HG03342 (cell line): ENCODE results near the gene CNNM2.

Experiments used
- ATAC-seq: cut with Tn5 transposase; IDR thresholded peaks from one replicate; pipeline ENCODE4 v1.9.1; 2021; ENCODE audit warnings: mild to moderate bottlenecking, moderate library complexity; ENCODE audit not compliant: unreplicated experiment

Gene CNNM2

DNA sequence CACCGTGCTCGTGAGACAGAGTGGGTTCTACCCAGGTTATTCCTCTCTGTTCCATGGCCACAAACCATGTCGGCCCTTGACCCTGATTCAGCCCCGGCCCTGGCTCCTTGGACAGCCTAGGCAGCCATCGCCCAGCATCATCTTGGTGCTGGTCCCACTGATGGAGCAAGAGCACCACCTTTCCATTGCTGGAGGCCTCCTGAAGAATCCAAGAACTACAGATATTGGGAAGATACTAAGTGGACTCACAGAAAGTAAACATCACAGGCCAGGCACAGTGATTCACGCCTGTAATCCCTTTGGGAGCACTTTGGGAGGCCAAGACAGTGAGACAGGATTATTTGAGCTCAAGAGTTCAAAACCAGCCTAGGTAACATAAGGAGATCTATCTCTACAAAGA is 149.9 kb downstream of the CNNM2 start:
- ATAC-seq = no peak

DNA sequence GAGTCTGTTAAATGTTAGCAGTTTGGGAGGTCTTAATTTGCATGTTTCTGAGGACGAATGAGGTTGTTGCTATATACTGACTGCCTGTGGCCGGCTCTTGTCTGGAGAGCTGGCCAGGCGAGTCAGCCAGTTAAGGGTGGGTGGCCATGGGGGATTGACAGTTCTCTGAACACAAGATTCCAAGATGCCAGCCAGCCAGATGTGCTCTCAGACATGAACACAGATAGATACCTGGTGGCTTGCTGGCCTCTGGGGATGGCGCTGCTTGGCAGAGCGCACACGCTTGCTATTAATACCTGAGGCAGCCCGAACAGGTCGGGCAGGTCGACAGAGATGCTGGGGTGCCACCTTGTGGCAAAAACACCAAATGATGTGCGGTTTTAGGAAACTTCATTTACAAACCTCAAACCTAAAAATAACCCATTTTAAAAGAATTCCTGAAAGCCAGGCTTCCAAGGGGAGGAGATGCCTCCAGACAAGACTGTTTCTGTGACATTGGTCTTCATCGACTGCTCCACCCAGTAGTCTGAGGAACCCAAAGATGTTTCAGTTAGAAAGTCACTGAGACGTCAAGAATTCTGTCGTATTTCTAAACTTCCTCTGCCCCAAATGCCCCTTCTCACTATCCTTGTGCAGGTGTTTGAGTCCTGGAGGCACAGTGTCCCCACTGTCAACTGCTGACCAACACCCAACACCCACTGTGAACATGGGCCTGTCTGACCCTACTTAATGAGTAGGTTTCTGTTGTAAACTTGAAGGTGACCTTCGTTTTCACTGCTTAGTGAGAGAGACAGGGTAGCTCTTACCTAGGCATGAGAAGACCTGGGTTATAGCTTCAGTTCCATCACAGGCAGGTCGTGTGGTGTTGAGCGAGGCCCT is 151.6 kb downstream of the CNNM2 start:
- ATAC-seq = peak; percentile 65

DNA sequence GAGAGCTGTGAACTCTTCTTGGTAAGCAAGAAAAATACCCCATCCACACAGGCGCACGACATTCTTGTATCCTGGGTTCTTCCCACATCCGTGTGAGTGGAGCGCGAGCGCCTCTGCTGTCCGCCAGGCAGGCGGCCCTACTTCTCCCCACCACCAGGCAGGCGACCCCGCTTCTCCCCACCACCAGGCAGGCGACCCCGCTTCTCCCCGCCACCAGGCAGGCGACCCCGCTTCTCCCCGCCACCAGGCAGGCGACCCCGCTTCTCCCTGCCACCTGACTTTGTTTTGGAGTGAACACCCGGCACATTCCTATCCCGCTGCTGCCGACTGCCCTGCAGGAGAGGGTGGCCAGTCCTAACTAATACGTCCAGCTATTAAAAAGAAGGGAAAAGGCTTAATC is 154.2 kb downstream of the CNNM2 start:
- no peak for ATAC-seq

DNA sequence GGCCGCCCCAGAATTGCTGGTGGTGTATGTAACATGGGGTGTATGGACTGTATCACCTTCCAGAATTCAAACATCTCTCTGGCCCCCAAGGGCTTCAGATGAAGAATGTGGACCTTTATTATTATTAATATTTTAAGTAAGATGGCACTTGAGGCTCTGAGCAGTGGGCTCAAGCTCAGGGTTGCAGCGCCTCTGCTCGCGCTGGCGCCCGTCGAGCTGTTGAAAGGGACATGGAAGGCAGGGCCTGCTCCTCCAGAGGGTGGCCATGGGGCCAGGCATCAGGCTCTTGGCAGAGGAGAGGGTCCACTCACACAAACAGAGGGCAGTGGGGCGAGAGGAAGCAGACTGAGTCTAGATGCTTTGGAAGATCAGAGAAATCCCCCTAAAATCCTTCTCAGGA is 154.8 kb downstream of the CNNM2 start:
- no peak for ATAC-seq

DNA sequence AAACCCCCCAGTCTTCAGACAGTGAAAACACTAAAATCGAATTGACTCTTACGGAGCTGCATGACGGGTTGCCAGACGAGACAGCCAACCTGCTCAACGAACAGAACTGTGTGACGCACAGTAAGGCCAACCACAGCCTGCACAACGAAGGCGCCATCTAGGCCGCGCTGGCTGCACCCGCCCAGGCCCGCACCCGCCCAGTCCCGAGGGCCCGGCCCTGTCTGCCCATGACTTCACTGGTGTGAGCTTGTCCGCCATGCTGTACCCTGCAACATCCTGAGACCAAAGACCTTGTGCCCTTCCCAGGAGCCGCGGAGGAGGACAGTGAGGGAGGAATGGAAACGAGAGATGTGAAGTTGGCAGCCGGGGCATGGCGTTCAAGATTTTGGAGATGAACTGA is 158.9 kb downstream of the CNNM2 start:
- no peak for ATAC-seq

DNA sequence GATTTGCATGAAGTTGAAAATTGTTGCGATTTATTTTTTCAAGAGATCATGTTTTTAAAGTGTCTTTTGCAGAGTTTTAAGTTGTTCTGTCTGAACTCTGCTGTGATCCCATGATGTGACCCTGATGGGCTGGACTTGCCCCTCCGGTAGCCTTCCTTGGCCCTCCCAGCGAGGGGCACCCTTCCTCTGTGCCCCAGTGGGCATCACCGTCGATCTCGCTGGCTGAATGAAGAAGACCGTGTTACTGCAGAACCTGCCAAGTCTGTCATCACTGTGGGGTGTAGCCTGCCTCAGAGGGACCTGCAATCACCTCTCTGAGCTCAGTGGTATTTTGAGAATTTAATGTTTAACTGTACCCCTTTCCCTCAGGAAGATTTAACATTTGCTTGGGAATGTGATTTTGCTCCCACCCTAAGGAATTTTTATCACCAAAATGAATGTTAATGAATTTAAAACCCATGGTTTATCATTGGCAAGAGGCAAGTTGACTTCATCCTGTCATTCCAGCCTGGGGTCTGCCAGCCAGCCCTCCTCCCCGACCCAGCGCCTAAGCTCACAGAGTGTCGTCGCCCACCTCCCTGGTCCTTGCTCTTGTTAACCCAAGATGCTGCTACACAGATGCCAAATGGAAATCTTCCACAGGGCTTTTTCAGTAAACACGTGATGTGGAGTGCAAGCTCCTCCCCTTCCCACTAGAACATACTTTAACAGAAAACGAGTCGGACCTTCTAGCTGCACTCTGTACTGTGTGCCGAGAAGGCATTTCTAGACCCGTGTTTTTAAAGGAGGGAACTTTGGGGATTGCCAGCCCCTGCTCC is 159.6 kb downstream of the CNNM2 start:
- ATAC-seq = no peak

DNA sequence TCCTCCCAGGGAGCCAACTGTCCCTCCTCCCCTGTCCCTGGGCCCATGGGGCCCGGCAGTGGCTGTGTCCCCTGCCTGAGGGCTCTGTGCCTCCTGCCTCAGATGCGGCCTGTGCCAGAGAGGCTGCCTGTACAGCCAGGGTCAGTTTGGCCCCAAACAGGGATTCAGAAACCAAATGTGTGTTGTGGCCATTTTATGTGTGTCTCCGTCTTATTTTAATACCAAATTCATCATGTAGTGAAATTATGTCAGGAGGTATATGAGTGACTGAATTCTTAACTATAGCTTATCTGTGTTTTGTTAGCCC is 160.2 kb downstream of the CNNM2 start:
- ATAC-seq = no peak

DNA sequence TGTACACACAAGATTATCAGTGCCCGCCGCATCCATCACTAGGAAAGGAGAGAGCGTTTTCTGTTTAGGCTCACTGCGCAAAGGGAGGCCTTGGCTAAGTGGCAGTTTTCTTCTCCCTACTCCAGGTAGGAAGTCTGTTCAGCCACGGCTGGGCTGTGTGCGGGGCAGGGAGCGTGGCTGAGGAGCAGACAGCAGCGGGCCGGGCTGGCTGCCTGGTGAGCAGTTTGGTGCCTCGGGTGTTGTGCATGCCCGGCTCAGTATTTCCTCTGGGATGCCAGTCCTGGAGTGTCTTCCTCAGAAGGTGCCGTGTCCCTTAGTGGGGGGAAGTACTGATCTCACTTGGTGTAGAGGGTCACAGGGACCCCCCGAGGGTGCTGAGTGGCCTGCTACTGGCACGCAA is 160.6 kb downstream of the CNNM2 start:
- ATAC-seq = no peak

DNA sequence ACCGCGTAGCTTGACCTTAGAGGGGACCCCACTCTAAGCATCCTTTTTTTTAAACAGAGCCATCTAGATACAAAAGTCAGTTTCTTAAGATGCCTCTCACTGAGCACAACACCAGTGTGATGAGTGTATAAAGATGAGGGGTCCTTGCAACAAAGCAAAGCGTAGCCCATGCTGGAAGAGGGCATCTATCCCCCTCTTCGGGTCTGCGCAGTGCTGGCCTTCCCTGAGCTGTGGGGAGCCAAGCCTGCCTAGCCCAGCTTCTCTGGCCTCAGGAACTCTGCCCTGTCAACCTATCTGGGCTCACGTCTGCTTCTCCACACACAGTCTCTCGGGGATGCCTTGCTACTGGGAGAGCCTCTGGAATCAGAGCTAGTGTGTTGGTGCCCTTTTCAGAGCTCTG is 161.0 kb downstream of the CNNM2 start:
- ATAC-seq = no peak

DNA sequence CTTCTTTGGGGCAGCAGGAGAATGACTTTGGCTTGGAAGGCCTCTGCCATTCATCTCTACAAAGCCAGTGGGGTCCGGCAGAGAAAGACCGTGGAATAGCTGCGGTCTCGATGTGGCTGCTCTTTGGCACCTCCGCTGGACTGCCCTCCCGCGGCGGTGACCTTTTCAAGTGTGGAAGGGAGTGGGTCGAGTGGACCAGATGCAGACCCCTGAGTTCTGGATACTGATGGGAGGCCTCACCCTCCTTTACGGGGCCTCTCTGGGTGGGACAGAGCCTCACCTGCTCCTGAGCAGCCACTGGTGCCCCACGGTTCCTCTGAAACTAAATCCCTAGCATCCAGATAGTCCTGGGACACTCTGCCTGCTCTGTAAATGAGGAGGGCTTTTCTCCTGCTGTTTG is 161.9 kb downstream of the CNNM2 start:
- ATAC-seq = no peak

DNA sequence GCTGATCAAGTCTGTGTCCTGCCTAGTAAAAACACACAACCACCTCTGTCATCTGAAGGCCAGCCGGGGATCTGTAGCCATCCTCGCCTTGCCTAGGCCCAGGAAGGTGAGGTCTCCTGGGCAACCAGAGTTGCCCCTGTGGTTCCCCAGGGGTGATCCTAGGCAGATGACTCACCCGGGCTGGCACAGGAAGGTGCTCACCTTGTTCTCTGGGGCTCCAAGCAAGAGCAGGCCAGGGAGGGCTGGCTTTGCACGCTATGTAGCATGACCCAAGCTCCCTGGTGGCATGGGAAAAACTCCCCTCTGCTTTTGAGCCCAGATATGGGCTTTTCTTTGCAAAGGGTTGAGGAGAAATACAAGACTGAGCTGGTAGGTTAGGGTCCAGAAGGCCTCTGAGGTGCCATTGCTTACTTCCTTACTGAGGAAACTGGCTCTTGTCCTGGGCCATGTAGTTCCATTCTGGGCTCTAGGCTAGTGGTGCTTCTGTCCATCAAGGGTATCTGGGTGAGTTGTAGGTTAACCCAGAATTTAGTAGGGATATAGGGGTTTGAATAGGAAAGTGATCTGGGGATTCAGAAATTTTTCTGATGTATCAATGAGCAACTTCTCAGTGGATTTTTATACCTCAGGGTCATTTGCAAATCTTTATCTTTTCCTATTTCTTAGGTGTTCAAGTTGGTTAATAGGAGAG is 162.9 kb downstream of the CNNM2 start:
- ATAC-seq = no peak

DNA sequence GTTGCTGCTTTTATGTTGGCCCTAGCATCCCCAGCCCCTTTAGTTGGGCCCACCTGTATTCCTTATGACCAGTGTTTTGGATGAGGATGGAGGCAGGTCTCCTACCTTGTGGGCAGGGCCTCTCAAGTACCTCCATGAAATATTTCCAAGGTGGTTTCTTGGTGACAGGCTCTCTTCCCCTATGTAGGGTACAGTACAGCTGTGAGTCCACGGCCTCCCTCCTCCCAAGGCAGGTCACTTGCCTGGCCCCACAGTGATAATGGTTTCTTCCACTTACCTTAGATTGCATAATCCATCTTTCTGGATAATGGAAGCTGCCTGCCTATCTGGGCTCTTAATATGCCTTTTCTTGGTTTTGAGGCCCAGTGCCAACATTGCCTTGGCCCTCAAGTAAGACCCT is 164.6 kb downstream of the CNNM2 start:
- ATAC-seq = no peak

DNA sequence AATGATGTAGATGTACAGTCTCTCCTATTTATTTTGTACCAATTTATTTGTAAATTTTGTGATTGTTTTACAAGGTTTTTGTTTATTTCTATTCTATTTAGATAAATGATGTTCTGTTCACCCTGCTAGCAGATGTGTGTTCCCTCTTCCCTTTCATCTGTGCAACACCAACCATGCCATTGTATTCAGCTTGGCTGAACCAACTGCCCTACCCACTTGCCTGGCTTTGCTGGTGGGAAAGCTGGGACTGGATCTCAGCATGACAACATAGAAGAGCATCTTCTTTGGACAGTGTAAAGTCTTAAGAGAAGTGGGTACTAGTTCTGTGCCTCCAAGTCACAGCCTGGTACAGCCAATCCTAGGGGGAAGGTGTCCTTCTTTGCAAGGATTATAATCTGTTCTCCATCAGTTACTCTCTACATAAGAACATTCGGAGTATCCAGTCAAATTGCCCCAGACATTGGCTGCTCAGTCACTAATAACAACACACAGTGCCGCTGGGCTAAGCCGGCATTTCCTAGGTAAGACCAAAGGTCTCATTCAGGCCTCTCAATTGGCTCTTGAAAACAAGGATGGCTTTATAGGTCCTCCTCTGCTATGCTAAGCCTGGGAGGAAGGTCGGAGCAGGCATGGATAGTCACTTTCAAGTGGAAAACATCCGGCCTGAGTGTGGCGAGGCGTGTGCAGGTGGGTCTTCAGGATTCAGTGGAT is 165.3 kb downstream of the CNNM2 start:
- ATAC-seq = no peak

DNA sequence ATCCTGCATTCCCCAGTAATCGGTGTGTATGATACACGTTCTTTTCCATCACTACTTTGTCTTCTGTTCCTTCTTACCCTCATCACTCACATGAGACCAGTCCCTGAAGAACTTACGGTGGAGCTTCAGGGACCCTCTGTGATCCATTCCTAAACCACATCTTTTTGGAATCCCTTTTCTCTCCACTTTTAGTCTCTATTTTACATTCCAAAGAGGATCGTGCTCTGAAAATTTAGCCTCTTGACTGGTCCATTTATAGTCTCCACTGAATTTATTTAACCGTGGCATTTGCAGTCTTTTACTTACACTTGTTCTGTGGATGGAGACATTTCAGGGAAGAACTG is 165.9 kb downstream of the CNNM2 start:
- ATAC-seq = no peak

DNA sequence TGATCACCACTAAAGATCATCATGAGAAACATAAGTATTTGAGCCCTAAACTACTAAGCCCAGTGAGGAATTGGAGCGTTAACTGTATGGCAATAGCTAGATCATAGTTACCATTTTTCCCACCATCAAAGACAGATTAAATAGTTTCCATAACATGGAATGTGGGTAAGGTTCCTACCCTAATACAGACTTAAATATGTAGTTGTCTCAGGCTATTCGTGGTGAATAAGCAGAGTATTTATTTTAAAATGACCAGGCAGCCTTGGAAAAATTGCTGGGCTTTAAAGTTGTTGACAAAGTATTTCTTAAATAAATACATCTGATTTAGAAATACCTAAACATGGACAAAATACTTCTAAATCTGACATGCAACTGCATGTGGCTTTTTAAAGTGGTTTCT is 168.2 kb downstream of the CNNM2 start:
- no peak for ATAC-seq

DNA sequence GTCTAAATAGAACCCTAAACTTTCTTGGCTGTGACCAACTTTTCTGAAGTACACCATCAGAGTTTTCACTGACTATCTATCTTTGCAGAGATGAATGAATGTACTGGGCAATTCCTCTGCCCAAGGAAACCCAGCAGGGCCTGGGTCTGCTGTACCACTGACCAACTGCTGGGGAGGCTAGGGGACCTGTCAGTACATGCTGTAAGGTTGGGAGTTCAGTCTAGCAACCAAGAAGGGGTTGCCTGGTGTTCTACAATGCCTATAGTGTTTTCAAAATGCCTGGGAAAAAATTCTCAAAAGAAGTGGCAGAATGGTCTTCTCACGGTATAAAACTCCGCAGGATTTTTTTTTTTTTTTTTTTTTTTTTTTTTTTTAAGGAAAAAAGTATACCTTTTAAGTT is 168.7 kb downstream of the CNNM2 start:
- no peak for ATAC-seq

DNA sequence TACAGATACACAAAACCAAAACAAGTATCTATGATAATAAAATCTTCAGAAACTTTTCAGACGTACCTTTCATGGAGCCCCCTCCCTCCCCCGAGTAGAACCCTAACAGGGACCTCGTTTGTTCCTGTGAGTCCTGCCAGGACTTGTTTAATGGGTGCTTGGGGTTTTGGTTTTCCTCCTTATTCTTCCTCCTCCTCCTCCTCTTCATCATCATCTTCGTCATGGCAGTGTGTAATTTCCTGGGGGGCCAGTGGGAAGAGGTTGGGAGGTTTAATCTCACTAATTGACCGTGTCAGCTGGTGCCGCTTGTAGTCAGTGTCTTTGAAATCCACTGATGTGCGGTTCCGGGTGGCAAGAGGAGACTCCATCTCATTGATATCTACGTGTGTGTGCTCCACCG is 171.4 kb downstream of the CNNM2 start:
- no peak for ATAC-seq

DNA sequence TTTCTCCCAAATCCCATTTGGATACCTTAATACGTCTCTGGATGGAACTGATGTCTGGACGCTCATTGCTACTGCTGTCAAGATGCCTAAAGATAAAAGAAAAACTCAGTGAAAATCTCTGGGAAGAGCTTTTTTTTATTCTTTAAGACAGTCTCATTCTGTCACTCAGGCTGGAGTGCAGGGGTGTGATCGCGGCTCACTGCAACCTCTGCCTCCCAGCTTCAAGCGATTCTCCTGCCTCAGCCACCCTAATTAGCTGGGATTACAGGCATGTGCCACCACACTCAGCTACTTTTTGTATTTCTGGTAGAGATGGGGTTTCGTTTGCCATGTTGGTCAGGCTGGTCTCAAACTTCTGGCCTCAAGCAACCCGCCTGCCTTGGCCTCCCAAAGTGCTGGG is 172.8 kb downstream of the CNNM2 start:
- ATAC-seq = no peak

DNA sequence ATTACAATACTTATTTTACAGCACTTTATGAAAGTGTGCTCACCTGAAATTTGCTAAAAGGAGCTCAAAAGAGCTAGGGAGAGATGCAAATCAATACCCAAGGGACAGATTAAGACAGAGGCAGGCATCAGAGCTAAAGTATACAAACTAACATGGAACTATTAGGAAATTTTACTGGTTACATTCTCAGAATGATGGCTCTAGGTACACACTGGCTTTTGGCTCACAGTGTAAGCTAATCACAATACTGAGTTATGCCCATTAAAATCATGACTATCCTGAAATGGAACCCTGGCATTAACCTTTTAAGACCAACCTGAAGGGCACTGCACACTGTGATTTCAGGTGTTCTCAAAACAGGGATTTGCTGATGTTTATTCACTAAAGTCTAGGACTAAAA is 176.9 kb downstream of the CNNM2 start:
- no peak for ATAC-seq

DNA sequence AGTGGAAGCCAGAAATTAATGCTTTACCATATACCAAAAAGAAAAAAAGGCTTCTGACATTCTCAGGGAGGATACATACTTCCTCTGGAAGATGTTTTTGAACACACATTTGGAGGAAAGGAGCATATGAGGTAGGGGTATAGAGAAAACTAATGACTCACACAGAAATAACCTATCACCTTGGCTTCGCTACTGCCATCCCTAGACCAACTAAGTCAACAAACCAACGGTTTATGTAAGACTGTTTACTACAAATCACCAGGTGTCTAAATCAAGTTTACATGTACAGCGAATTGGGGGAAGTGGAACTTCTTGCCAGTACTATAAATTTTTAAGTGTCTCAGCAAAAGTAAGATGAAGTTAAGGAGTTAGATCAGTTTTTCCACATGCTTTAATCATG is 178.0 kb downstream of the CNNM2 start:
- ATAC-seq = no peak

DNA sequence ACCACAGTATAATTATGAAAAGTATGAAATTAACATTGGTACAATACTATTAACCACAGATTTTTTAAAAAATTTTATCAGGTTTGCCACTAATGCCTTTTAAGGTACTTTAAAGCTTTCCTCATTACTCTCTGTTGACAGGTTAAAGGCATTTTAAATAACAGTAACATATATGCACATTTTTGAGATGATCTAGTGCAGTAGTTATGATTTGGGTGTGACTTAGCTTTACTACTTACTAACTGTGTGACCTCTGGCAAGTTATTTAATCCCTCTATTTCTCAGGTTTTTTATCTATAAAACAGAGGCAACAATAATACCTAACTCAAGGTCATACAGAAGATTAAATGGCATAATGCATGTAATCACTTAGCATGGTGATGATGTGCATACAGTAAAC is 180.1 kb downstream of the CNNM2 start:
- ATAC-seq = no peak
